Sigmoid colon (tissue), 7 donors: ENCODE results near the gene SPDYE4. TPM values are rescaled to one million over a fixed set of nuclear protein-coding genes. Genes with fewer than 3 reads are reported as not detected.

ENCODE experiments used
- DNase-seq: peaks from one replicate; pipeline ENCODE4 v3.0.0-alpha.2; 2019
- H3K27ac ChIP-seq, 4 donors: fragments of 200-600 bp; sonication (generic); one replicate each; pipeline ENCODE4 v1.5.1; 2016 to 2019; ENCODE audit warnings: mild to moderate bottlenecking in 1 of 4
- H3K27me3 ChIP-seq, 3 donors: fragments of 200-600 bp; sonication (generic); one replicate each; pipeline ENCODE4 v1.5.1; 2019; ENCODE audit warnings: mild to moderate bottlenecking in 1 of 3
- H3K36me3 ChIP-seq, 4 donors: fragments of 200-600 bp; sonication (generic); one replicate each; pipeline ENCODE4 v1.5.1; 2016 to 2019
- H3K4me1 ChIP-seq, 4 donors: fragments of 200-600 bp; sonication (generic); one replicate each; pipeline ENCODE4 v1.5.1; 2017 to 2019
- H3K4me3 ChIP-seq, 4 donors: fragments of 200-600 bp; sonication (generic); one replicate each; pipeline ENCODE4 v1.5.1; 2017 to 2019; ENCODE audit warnings: mild to moderate bottlenecking in 2 of 4, moderate library complexity in 1 of 4
- H3K9me3 ChIP-seq, 4 donors: fragments of 200-600 bp in 3 of 4; sonication (generic) in 3 of 4; one replicate each; pipeline versions ENCODE4 v1.5.1 to v1.6.1; 2013 to 2019
- CTCF ChIP-seq, 4 experiments: fragments of 450-650 bp in 3 of 4; fragments of 200-600 bp in 1 of 4; IDR thresholded peaks; one replicate each; pipeline ENCODE4 v1.5.1; 2016 to 2019; ENCODE audit warnings: antibody characterized with exemption in 4 of 4, mild to moderate bottlenecking in 3 of 4, moderate library complexity in 2 of 4
- EP300 ChIP-seq, 4 donors: sonication (generic); formaldehyde crosslinking; IDR thresholded peaks; one replicate each; pipeline ENCODE4 v1.6.1; 2017; ENCODE audit warnings: antibody characterized with exemption in 4 of 4
- POLR2A ChIP-seq, 2 donors: fragments of 450-650 bp; IDR thresholded peaks; one replicate each; pipeline ENCODE4 v1.6.1; 2016; ENCODE audit warnings: antibody characterized with exemption in 2 of 2, mild to moderate bottlenecking in 2 of 2, moderate library complexity in 2 of 2
- POLR2AphosphoS5 ChIP-seq, 4 donors: sonication (generic); formaldehyde crosslinking; IDR thresholded peaks; one replicate each; pipeline ENCODE4 v1.6.1; 2017; ENCODE audit warnings: antibody characterized with exemption in 4 of 4
- WGBS, 2 donors: extraction: QIAGEN DNeasy Blood & Tissue Kit; methylation state at CpG; one replicate each; pipeline ENCODE4 v1.1.7; 2013; 5-methylcytosine and 5-hydroxymethylcytosine counted together
- intact Hi-C: fragments of 100-400 bp; cut with DNase I; formaldehyde crosslinking; loops from one replicate; pipeline ENCODE4 v1.15.1; 2023
- polyA plus RNA-seq, 3 donors: library from polyadenylated mRNA; stranded (reverse); fragments of 200-250 nt; gene quantifications; one replicate each; pipeline ENCODE4 v1.2.3, GENCODE V29; 2013
- total RNA-seq, 4 donors: library from RNA; depleted of rRNA; stranded (reverse); fragments of >200 nt; gene quantifications; one replicate each; pipeline ENCODE4 v1.1.0, GENCODE V29; 2016
- donor health status: healthy with polysubstance abuse.
- donor health status: Bipolar disorder and iron deficiency.
- donor health status: healthy.

SPDYE4 gene
- total and polyA plus RNA-seq, 7 donors, result not detected

GRCh38 chr17:8801135-8801840 is 42.9 kb upstream of the SPDYE4 start:
- no peak for DNase-seq
- Histone ChIP-seq H3K9me3 (no peaks in the 10 kb centered on the region), H3K27me3 (peaks cover 7 to 28% (median 15%) of the 10 kb centered on the region in 3 donors), H3K4me1 (peaks cover 0 to 11% (median 11%) of the 10 kb centered on the region in 4 donors), H3K4me3 (no peak overlapping the region), H3K27ac (no peak overlapping the region), H3K36me3 (no peaks in the 10 kb centered on the region)
- 84 to 91% methylated on average over 6 of the region's 6 CpGs for WGBS, 2 donors
- intact Hi-C loops, result no loop called here
- TF ChIP-seq POLR2AphosphoS5 (IDR thresholded peaks at IDR 0.05) (no peak), EP300 (IDR thresholded peaks at IDR 0.05) (no peak), CTCF (IDR thresholded peaks at IDR 0.05) (no peak), POLR2A (IDR thresholded peaks at IDR 0.05) (no peak)

DNA sequence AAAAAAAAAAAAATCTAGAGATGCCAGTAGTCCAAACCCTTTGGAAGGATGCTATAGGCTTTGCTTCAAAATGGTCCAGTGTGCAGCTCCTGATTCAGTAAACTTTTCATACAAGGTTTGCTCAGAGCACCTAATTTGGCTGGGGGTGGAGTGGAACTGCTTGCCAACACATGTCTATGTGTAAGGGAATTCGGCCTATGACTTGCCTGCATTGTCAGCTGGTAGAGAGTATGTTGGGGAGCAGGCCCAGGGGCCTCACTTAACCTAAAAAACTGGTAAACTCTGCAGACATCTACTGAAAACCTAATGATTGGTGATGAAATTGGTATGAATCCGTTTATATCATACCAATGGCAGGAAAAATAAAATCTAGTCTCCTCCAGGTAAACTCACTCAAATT is 42.3 kb upstream of the SPDYE4 start:
- Histone ChIP-seq H3K4me1 (peaks cover 0 to 11% (median 11%) of the 10 kb centered on the region in 4 donors), H3K36me3 (no peaks in the 10 kb centered on the region), H3K27me3 (peaks cover 7 to 28% (median 15%) of the 10 kb centered on the region in 3 donors), H3K4me3 (no peak overlapping the region), H3K27ac (no peak overlapping the region), H3K9me3 (no peaks in the 10 kb centered on the region)
- intact Hi-C loops, result no loop called here
- 81 to 93% methylated on average over 2 of the region's 2 CpGs for WGBS, 2 donors
- DNase-seq, result no peak
- no peak for TF ChIP-seq POLR2A (IDR thresholded peaks at IDR 0.05)
- TF ChIP-seq EP300 (IDR thresholded peaks at IDR 0.05), result no peak
- no peak for TF ChIP-seq POLR2AphosphoS5 (IDR thresholded peaks at IDR 0.05)
- TF ChIP-seq CTCF (IDR thresholded peaks at IDR 0.05), result no peak

DNA sequence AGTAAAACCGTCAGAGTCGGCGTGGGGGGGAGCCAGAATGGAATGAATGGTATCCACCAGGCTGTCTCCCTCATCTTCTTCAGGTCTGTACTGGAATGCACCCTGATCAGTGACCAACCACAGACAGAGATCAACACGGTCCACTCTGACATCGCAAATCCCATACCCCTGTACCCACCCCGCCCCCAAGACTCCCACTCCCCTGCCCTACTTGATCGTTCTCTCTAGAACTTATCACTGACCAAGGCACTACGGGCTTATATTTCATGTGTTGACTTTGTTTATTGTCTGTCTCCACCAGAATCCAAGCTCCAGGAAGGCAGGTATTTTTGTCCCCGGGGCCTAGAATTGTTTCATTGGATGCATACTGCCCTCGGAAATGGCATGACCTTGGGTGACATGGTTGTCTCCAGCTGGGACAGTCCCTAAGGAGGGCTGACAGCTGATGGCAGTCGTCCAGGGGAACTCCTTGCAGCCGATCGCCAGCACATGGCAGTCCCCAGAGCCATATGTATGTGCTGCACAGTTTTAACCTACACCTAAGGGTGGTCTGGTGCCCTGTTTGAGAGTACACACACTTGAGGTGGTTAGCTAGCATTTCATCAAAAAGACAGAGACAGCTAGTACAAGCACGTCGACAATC is 41.3 kb upstream of the SPDYE4 start:
- Histone ChIP-seq H3K4me3 (no peak overlapping the region), H3K9me3 (no peaks in the 10 kb centered on the region), H3K27me3 (peaks cover 7 to 28% (median 15%) of the 10 kb centered on the region in 3 donors), H3K27ac (no peak overlapping the region), H3K36me3 (no peaks in the 10 kb centered on the region), H3K4me1 (peaks cover 0 to 11% (median 11%) of the 10 kb centered on the region in 4 donors)
- no peak for TF ChIP-seq EP300 (IDR thresholded peaks at IDR 0.05)
- no peak for TF ChIP-seq CTCF (IDR thresholded peaks at IDR 0.05)
- no peak for TF ChIP-seq POLR2AphosphoS5 (IDR thresholded peaks at IDR 0.05)
- no peak for TF ChIP-seq POLR2A (IDR thresholded peaks at IDR 0.05)
- intact Hi-C loops, result no loop called here
- 52 to 70% methylated on average over 15 of the region's 15 CpGs for WGBS, 2 donors
- DNase-seq, result no peak

- H3K27ac ChIP-seq, result no peak within 1 kb of the TSS
- peaks cover 7 to 28% (median 15%) of the 10 kb centered on the region in 3 donors for H3K27me3 ChIP-seq
- intact Hi-C loops, result no loop called here
- no peaks in the 10 kb centered on the region for H3K36me3 ChIP-seq
- peak within 1 kb of the TSS in 1 of 4 donors; percentile 14 for H3K4me3 ChIP-seq
- TF ChIP-seq POLR2A (IDR thresholded peaks at IDR 0.05) (no peak), EP300 (IDR thresholded peaks at IDR 0.05) (no peak), POLR2AphosphoS5 (IDR thresholded peaks at IDR 0.05) (no peak), CTCF (IDR thresholded peaks at IDR 0.05) (no peak)
- H3K4me1 ChIP-seq, result peaks cover 0 to 11% (median 11%) of the 10 kb centered on the region in 4 donors
- H3K9me3 ChIP-seq, result no peaks in the 10 kb centered on the region
- WGBS, 2 donors, result 12 to 44% methylated on average over 62 of the region's 62 CpGs
- DNase-seq, result no peak
Observed at GRCh38 chr17:8798846-8799569, 40.7 kb upstream of the SPDYE4 start, which contains the start of gene MFSD6L. MFSD6L (minus strand) TSS chr17:8799365; CDS start chr17:8799120, 245 bp downstream.
